Measurements from ENCODE around the gene C1QTNF1.

The C1QTNF1 gene

GRCh38 chr17:79078476-79079190 lies 54.7 kb downstream of the C1QTNF1 start:
- DNase-seq (ENCODE audit: low spot score): no peak

- DNase-seq (ENCODE audit: low spot score): no peak
Observed at GRCh38 chr17:79079421-79080200, 55.6 kb downstream of the C1QTNF1 start.

GRCh38 chr17:79080349-79080748 lies 56.4 kb downstream of the C1QTNF1 start:
- no peak for DNase-seq (ENCODE audit: low spot score)

GRCh38 chr17:79080761-79081290 lies 56.9 kb downstream of the C1QTNF1 start:
- DNase-seq (ENCODE audit: low spot score): no peak

- no peak for DNase-seq (ENCODE audit: low spot score)
Observed at GRCh38 chr17:79081571-79082276, 57.8 kb downstream of the C1QTNF1 start.

- peak; percentile 51 for DNase-seq (ENCODE audit: low spot score)
Observed at GRCh38 chr17:79082311-79083190, 58.6 kb downstream of the C1QTNF1 start.

GRCh38 chr17:79083191-79083971 lies 59.4 kb downstream of the C1QTNF1 start:
- DNase-seq (ENCODE audit: low spot score): no peak

- DNase-seq (ENCODE audit: low spot score): no peak
Observed at GRCh38 chr17:79084291-79085153, 60.6 kb downstream of the C1QTNF1 start.

- no peak for DNase-seq (ENCODE audit: low spot score)
Observed at GRCh38 chr17:79085154-79085920, 61.4 kb downstream of the C1QTNF1 start.

- no peak for DNase-seq (ENCODE audit: low spot score)
Observed at GRCh38 chr17:79085921-79086551, 62.1 kb downstream of the C1QTNF1 start.

- no peak for DNase-seq (ENCODE audit: low spot score)
Observed at GRCh38 chr17:79086609-79087427, 62.8 kb downstream of the C1QTNF1 start.

GRCh38 chr17:79087428-79088143 lies 63.6 kb downstream of the C1QTNF1 start:
- peak; percentile 74 for DNase-seq (ENCODE audit: low spot score)

- DNase-seq (ENCODE audit: low spot score): no peak
Observed at GRCh38 chr17:79088247-79088996, 64.5 kb downstream of the C1QTNF1 start.

- no peak for DNase-seq (ENCODE audit: low spot score)
Observed at GRCh38 chr17:79088997-79089328, 65.0 kb downstream of the C1QTNF1 start.

GRCh38 chr17:79089720-79090442 lies 65.9 kb downstream of the C1QTNF1 start:
- no peak for DNase-seq (ENCODE audit: low spot score)

Data from SK-N-DZ (cell line).